IPS DF 4.7 (cell line): ENCODE measurements around the gene ZNF570.

Experiments
- DNase-seq: peaks from one replicate; pipeline ENCODE4 v3.0.0-alpha.2; 2013; ENCODE audit warnings: low spot score; ENCODE audit errors: extremely low read depth

Gene ZNF570

GRCh38 chr19:37468961-37469777 is at the start of gene ZNF570:
Gene ZNF570, plus strand, starts transcription at chr19:37469356. Its CDS starts 999 bp downstream, at chr19:37470355.
- peak; percentile 33 for DNase-seq

GRCh38 chr19:37452500-37453245 is 16.5 kb upstream of the ZNF570 start:
- no peak for DNase-seq

DNA sequence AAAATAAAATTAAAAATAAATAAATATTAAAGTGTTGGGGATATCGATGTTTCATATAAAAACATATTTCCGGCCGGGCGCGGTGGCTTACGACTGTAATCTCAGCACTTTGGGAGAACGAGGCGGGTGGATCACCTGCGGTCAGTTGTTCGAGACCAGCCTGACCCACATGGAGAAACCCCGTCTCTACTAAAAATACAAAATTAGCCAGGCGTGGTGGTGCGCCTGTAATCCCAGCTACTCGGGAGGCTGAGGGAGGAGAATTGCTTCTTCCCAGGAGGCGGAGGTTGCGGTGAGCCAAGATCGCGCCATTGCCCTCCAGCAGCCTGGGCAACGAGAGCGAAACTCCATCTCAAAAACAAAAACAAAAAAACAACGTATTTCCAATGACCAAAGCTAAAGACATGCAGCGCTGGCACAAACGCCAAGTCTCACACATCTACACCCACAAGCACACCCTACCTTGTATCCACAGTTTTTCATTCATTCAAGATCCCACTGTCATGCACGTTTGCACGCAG is 2.8 kb upstream of the ZNF570 start:
- DNase-seq = no peak

DNA sequence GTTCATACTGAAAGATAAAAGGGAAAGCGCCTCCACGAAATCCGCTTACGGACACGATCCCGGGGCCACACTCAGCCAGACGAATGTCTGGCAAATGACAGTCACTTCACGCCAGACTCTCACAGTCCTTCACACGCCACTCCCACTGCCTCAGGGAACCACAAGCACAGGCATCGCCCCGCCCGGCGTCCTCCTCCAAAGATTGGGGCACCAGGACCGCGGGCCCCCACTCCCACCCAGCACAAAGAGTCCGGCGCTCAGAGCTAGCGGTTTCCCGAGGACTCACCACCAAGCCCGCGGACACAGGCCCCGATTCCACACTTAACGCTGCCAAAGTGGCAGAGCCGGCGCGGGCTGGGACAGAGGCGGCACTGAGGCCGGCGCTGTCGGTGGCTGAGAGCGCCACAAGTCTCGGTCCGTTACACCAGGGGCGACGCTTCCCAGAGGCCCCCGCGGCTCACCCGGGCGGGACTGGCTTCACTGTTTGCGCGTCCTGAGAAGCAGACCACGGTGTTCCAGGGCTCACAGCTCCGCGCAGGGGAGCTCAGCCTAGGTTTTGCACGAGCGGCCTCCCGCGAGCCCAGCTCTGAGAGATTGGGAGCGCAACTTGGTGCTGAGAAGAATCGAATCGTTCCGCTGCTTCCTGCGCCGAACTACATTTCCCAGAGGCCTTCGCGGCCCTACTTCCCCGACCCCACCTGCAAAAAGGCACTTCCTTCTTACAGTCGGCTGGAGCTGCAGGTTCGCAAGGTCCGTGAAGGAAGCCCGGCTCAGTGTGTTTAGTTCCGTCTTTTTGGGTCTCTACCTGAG is 2.2 kb upstream of the ZNF570 start, which contains the start of gene ZNF569:
Gene ZNF569, minus strand, starts transcription at position 647 of the 810 bp plus-strand sequence. CDS start 22,523 bp downstream, outside the sequence.
- peak; percentile 76 for DNase-seq

DNA sequence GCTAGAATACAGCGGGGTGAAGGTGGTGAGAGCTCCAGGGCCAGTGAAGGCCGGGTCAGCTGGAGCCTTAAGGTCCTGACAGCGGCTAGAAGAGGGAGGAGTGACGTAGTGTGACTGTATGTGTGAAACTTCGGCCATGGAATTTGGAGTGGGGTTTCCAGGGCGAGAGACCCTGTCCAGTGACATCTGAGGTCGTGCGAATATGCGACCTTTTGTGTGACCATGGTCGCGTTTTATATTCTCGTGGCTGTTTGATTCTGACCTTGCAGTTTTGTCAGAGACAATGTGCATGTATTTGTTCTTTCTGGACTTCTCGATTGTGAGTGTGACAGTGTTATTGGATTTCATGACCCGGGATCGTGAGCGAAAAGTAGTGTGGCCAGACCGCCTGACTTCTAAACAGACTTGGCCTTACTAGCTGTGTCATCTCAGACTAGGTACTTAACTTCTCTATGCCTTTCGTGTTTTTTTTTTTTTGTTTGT is 1.5 kb upstream of the ZNF570 start:
- no peak for DNase-seq

- DNase-seq = no peak
Measured at GRCh38 chr19:37470216-37470615, 1.1 kb downstream of the ZNF570 start.

GRCh38 chr19:37472165-37472564 is 3.0 kb downstream of the ZNF570 start:
- DNase-seq = no peak

GRCh38 chr19:37484406-37485168 is 15.4 kb downstream of the ZNF570 start:
- no peak for DNase-seq

GRCh38 chr19:37492213-37492612 is 23.1 kb downstream of the ZNF570 start:
- DNase-seq = no peak

DNA sequence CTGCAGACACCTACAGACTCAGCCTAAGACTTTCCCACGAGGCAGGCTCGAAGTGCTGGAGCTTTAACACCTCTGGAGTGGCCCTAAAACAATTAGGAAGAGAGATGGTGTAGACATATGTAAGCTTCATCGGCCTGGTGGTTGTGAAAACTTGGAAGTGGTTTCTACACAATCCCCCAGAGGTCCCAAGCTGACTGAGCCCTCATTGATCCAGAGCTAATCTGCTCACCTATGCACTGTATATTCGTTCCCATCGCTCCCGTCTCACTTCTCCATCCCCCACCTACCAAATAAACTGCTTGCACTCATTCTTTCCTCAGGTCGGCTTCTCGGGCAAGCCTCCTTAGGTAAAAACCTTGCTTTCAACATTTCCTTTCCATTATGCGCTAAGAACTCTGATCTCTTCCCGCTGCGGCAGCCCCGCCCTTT is 36.8 kb downstream of the ZNF570 start:
- peak; percentile 28 for DNase-seq

DNA sequence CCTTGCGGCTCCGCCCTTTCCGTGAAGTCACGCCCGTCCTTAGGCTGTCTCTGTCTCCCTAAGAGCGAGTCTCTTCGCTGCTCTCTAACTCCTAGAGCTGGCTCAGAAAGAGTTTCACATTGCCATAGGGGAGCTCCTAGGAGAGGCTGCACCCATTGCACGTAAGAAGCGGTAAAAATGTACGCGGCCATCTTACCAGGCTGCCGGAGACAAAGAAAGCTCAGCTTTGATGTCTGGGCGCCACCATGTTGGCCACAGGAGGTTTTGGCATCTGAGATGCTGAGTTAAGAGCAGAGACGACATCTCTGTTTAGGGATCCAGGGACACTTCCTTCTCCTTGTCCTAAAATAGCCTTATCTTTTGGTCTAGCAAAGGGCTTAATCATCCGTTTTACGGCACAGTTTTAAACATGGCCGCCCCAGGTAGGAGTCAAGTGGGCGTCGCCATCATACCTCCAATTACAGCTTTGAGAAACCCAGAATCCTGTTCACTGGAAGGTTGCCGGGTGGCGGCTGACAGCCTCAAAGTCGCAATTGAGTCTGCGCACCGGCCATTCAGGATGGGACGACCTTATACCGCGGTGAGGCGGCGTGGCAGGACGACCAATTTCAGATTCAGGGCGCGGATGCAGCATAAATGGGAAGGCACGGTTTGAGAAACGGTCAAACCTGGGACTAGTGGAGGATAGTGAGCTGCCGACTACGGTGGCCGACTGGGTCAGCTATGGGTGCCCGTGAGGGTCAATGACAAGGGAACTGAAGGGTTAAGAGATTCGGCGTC is 37.4 kb downstream of the ZNF570 start, which contains the start of gene ZNF793:
Gene ZNF793, plus strand, starts transcription at position 553 of the 780 bp plus-strand sequence. CDS start 16,501 bp downstream, outside the sequence.
- peak; percentile 69 for DNase-seq

DNA sequence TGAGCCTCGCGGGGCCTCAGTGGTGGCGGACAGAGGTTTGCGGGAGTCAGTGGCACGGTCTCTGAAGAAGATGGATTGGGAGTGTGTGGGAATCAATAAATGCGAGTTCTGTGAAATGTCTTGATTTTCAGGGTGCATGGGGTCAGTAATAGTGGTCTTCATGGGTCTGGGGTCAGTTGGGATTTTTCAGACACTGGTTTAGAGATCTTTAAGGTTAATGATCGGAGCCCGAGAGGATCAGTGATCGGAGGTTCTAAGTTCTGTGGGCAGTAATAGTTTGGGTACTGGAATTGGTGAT is 38.0 kb downstream of the ZNF570 start:
- no peak for DNase-seq

GRCh38 chr19:37511186-37511585 is 42.0 kb downstream of the ZNF570 start:
- no peak for DNase-seq

- DNase-seq = no peak
Measured at GRCh38 chr19:37511821-37512220, 42.7 kb downstream of the ZNF570 start.

- DNase-seq = no peak
Measured at GRCh38 chr19:37513397-37513796, 44.2 kb downstream of the ZNF570 start.

DNA sequence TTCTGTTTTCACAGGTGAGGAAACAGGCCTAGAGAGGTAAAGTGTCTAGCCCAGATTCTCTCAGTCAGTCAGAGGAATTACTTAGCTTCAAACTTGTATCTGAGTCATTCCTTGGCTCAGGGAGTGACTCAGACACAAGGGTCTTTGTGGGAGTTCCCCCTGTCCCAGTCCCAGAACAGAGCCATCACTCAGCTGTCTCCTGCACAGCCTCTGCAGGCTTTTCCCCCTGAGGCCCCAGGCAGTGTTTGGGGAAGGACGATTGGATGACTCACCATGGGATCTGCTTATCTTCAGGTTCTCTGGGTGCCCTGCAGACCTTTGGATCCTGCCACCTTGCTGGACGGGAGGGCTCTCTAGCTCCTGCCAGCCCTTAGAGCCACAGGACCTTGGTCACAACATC is 50.7 kb downstream of the ZNF570 start:
- DNase-seq = no peak

DNA sequence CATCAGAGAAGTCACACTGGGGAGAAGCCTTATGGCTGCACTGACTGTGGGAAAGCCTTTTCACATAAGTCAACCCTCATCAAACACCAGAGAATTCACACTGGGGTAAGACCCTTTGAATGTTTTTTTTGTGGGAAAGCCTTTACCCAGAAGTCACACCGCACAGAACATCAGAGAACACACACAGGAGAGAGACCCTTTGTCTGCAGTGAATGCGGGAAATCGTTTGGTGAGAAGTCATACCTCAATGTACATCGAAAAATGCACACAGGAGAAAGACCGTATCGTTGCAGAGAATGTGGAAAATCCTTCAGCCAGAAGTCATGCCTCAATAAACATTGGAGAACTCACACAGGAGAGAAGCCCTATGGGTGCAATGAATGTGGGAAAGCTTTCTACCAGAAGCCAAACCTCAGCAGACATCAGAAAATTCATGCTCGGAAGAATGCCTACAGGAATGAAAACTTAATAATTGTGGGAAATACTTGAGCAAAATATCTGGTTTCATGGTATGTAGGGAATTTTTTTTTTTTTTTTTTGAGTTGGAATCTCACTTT is 68.3 kb downstream of the ZNF570 start:
- DNase-seq = no peak
